ENCODE measurements around the gene TNFRSF9. TPM values are rescaled to one million over a fixed set of nuclear protein-coding genes. Genes with fewer than 3 reads are reported as not detected.

TNFRSF9 gene
- total and polyA plus RNA-seq, 9 of the 15 experiments (the other 6 are each of a cell fraction or from before 2014, with no cell fraction given), result 0.04 to 0.29 (median 0.08) TPM; not detected in 1

DNA sequence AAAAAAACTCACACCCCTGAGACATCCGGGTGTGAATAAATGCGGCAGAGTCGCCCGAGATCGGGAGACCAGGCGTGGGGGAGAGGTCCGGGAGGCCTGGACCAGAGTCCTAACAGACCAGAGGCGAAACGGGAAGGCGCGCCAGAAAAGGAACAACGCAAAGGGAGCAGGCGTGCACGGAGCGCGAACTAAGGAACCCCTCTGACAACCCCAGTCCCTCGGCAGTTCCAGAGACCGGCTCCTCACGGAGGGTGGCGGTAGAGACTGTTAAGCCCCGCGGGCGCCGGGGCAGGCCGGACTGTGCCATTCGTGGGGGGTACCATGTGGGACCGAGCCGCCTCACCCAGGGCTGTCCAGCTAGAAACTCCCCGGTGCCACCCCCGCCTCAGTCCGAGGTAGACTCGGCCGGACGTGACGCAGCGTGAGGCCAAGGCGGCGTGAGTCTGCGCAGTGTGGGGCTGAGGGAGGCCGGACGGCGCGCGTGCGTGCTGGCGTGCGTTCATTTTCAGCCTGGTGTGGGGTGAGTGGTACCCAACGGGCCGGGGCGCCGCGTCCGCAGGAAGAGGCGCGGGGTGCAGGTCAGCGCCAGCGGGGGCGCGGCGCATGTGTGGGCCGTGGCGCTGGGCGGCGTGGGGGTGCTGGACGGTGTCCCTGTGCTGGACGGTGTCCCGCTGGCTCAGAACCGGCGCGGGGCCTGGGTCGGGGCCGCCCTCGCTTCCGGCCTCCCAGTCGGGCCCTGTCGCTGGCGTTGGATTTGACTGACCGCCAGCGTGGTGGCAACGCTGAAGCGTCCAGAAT lies 20.8 kb upstream of the TNFRSF9 start, which contains the start of gene PARK7 (continued):
- TF ChIP-seq PTTG1 (tag; IDR thresholded peaks at IDR 0.05; ENCODE audit: low read depth) (no peak), ZKSCAN3 (CRISPR knock-in tag; IDR thresholded peaks at IDR 0.05) (no peak), NFIC (IDR thresholded peaks at IDR 0.05) (peak; percentile 62), STAT5B (CRISPR knock-in tag; IDR thresholded peaks at IDR 0.05) (no peak), PHB2 (IDR thresholded peaks at IDR 0.05; ENCODE audit: low read depth) (no peak), HLTF (IDR thresholded peaks at IDR 0.05) (peak; percentile 54; the same call in 1 of the 2 replicates), SMARCE1 (IDR thresholded peaks at IDR 0.05) (no peak; the same call in 1 of the 2 replicates), ELF2 (CRISPR knock-in tag; IDR thresholded peaks at IDR 0.05) (peak; percentile 67), CBFA2T2 (conservative IDR thresholded peaks at IDR 0.05) (no peak), HDAC3 (IDR thresholded peaks at IDR 0.05; ENCODE audit: borderline replicate concordance, partially characterized antibody) (peak; percentile 77), CEBPB (tag; IDR thresholded peaks at IDR 0.05) (no peak), PCBP2 (IDR thresholded peaks at IDR 0.05; ENCODE audit: low read depth, low read length, poor library complexity, severe bottlenecking) (no peak)
- TF ChIP-seq, protein P1, sequence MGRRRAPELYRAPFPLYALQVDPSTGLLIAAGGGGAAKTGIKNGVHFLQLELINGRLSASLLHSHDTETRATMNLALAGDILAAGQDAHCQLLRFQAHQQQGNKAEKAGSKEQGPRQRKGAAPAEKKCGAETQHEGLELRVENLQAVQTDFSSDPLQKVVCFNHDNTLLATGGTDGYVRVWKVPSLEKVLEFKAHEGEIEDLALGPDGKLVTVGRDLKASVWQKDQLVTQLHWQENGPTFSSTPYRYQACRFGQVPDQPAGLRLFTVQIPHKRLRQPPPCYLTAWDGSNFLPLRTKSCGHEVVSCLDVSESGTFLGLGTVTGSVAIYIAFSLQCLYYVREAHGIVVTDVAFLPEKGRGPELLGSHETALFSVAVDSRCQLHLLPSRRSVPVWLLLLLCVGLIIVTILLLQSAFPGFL (CRISPR knock-in tag; IDR thresholded peaks at IDR 0.05), result no peak
- TF ChIP-seq, protein P2, sequence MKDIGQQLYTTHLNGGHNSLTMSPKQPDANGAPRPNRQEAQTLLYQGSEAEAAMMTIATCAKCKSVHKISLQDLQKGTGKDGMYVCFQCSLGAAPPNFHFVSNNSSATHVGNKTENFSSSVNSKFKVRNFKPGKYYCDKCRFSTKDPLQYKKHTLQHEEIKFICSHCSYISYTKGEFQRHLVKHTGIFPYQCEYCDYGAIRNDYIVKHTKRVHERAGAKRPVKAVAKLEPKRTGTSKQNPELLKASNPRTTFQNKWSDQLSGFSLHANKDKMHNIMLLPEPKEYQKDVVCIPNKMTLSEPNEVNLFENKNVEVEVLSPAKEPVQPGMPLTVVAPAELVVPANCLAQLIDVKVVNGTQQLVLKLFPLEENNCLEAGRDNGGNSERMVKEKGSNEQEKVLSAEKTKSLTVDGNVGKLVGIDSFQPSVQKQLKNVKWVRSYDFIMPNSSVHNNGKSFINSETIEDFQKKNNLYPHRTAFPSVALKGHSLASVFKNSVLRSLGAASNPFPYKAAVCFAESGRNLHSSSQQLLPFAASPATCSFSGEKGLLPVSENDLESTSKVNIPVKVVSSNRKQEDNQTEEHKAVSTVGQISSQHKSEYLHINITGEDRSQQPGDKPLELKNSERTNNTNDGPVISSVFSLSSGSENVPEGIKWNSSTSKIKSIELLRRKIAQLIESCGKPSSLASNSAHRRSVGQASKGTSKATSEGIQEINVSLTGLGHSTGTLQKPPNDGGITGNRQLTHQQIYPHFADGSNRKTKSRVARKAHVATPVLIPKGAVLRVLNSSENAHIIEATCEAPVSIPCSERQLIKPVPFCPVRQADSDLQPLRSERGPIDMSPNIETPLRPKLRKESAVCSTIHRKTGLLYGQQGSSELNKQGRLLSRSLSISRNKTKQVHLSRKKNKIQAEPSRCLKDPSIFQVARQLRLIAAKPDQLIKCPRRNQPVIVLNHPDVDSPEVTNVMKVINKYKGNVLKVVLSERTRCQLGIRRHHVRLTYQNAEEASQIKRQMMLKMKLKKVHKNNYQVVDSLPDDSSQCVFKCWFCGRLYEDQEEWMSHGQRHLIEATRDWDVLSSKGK (CRISPR knock-in tag; IDR thresholded peaks at IDR 0.05), result no peak
- TF ChIP-seq, protein P3, sequence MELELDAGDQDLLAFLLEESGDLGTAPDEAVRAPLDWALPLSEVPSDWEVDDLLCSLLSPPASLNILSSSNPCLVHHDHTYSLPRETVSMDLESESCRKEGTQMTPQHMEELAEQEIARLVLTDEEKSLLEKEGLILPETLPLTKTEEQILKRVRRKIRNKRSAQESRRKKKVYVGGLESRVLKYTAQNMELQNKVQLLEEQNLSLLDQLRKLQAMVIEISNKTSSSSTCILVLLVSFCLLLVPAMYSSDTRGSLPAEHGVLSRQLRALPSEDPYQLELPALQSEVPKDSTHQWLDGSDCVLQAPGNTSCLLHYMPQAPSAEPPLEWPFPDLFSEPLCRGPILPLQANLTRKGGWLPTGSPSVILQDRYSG (tag; conservative IDR thresholded peaks at IDR 0.05; ENCODE audit: low read depth), result no peak
- TF ChIP-seq, protein P4, sequence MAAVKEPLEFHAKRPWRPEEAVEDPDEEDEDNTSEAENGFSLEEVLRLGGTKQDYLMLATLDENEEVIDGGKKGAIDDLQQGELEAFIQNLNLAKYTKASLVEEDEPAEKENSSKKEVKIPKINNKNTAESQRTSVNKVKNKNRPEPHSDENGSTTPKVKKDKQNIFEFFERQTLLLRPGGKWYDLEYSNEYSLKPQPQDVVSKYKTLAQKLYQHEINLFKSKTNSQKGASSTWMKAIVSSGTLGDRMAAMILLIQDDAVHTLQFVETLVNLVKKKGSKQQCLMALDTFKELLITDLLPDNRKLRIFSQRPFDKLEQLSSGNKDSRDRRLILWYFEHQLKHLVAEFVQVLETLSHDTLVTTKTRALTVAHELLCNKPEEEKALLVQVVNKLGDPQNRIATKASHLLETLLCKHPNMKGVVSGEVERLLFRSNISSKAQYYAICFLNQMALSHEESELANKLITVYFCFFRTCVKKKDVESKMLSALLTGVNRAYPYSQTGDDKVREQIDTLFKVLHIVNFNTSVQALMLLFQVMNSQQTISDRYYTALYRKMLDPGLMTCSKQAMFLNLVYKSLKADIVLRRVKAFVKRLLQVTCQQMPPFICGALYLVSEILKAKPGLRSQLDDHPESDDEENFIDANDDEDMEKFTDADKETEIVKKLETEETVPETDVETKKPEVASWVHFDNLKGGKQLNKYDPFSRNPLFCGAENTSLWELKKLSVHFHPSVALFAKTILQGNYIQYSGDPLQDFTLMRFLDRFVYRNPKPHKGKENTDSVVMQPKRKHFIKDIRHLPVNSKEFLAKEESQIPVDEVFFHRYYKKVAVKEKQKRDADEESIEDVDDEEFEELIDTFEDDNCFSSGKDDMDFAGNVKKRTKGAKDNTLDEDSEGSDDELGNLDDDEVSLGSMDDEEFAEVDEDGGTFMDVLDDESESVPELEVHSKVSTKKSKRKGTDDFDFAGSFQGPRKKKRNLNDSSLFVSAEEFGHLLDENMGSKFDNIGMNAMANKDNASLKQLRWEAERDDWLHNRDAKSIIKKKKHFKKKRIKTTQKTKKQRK (IDR thresholded peaks at IDR 0.05; ENCODE audit: borderline replicate concordance, low read depth, low read length), result no peak

All from K562 (cell line).